Choroid plexus epithelial cell (primary cell): Measurements from ENCODE around the gene C1R.
"Not testable (repeated sequence)": the region's sequence is repeated elsewhere in the genome, so short reads cannot be mapped to it uniquely, and the experiment has no call there.

ENCODE experiments used
- DNase-seq: peaks from one replicate; pipeline ENCODE4 v3.0.0-alpha.2; 2010; ENCODE audit warnings: low read depth
- H3K4me3 ChIP-seq: 2 replicates; pipeline ENCODE4 v1.5.1; 2011; ENCODE audit warnings: low read depth, mild to moderate bottlenecking, control low read depth, low read length, moderate library complexity
- CTCF ChIP-seq: conservative IDR thresholded peaks from 2 replicates; pipeline ENCODE4 v1.5.1; 2011; ENCODE audit warnings: low read depth, mild to moderate bottlenecking, control low read depth, inconsistent platforms, low read length, moderate library complexity

Gene C1R

GRCh38 chr12:7064516-7064915, 27.7 kb downstream of the C1R start:
- no peak for TF ChIP-seq CTCF
- no peak for DNase-seq

DNA sequence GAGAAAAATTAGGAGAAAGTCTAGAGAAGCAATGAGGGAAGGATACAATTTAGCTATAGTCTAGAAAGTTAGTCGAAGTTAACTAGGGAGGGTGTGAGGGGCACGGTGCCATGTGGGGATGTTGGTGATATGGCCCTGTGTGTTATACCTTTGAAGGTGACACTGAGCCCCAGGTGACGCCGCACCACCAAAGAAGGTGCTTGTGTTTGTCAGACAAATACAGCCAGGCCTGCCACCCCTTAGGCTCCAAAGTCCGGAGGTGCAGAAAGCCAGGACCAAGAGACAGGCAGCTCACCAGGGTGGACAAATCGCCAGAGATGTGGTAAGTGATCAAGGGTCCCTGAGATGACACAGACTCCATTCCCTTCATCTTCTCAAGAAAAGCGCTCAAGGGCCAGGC, 30.6 kb downstream of the C1R start:
- no peak for DNase-seq
- peak overlapping the region; percentile 57 for H3K4me3 ChIP-seq
- no peak for TF ChIP-seq CTCF

More at GRCh38 chr12:7064516-7064915, 27.7 kb downstream of the C1R start:
- H3K4me3 ChIP-seq, result no peak overlapping the region

- H3K4me3 ChIP-seq, result peak overlapping the region; percentile 57
- TF ChIP-seq CTCF, result peak; percentile 8
- DNase-seq, result no peak
These were observed 31.1 kb downstream of the C1R start for GRCh38 chr12:7061138-7061537.

GRCh38 chr12:7060353-7060954, 31.8 kb downstream of the C1R start, which contains the start of gene C1S:
Gene C1S (plus strand): TSS chr12:7060718. CDS start chr12:7061913, 1,195 bp downstream.
- peak; percentile 96 for TF ChIP-seq CTCF
- peak; percentile 98 for DNase-seq
- peak within 1 kb of the TSS; percentile 57 for H3K4me3 ChIP-seq

DNA sequence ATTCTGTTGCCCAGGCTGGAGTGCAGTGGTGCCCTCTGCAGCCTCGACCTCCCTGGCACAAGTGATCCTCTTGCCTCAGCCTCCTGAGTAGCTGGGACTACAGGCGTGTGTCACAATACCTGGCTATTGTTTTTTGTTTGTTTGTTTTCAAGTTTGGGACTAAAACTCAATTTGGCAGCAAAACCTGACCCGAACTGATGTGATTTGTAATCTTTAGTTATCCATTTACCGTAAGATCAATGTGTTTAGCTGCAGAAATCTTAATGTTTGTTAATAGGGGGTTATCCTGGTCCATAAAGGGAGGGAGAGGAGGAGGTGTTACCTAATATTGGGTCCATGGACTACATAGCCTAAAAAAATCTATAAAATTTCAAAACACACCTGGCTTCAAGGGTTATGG, 32.5 kb downstream of the C1R start:
- TF ChIP-seq CTCF, result no peak
- no peak overlapping the region for H3K4me3 ChIP-seq
- no peak for DNase-seq

- DNase-seq, result no peak
- TF ChIP-seq CTCF, result no peak
- no peak overlapping the region for H3K4me3 ChIP-seq
These were observed 33.3 kb downstream of the C1R start for GRCh38 chr12:7058850-7059395.

DNA sequence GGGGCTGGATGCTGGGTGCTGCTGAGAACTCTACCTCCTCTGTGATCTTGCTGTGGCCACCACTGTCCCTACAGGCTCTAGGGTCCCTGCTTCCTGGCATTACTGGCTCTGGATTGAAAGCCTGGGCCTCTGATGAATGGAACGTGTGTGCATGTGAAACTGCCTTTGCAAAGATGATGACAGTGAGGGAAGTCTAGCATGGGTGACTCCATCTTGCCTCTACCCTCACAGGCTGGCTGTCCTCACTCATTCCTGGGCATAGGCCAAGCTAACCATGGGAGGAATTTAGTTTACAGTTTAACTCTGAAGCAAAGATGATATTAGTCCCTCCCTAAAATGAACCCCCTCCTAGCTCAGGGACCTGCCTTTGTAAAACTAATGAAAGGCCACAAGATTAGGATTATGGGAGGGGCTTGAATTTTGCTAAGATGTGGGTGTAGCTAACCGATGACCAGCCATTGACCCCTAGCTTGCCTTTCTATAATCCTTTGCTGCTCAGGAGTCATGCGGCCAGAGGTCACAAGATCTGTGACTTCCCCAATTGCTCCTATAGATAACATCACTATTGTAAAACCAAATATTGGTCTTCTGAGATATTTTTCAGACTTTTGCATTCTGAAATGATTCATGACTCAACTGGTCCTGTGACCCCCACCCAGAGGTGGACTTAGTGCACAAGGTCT, 33.9 kb downstream of the C1R start:
- DNase-seq, result no peak
- no peak for TF ChIP-seq CTCF
- no peak overlapping the region for H3K4me3 ChIP-seq

DNA sequence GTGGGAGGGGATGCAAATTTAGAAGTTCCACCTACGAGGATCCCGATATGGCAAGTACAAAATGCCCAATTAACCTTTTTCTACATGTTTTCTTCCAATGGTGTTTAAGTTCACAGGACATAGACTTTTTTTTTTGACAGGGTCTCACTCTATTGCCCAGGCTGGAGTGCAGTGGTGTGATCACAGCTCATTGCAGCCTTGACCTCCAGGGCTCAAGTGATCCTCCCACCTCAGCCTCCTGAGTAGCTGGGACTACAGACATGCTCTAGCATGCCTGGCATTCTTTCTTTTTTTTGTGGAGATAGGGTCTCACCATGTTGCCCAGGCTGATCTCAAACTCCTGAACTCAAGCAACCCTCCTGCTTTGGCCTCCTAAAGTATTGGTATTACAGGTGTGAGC, 36.5 kb downstream of the C1R start:
- not testable (repeated sequence) for DNase-seq

More for the DNA sequence above, 36.5 kb downstream of the C1R start:
- H3K4me3 ChIP-seq, result not testable (repeated sequence)
